ENCODE measurements around the gene EHD1.

GRCh38 chr11:64887757-64888405, 9.5 kb upstream of the EHD1 start:
- TF ChIP-seq CTCF (IDR thresholded peaks at IDR 0.05; ENCODE audit: low read length), result peak; percentile 93
- no peak for TF ChIP-seq EZH2 (optimal IDR thresholded peaks at IDR 0.05; ENCODE audit: low read depth, low read length)
- TF ChIP-seq EZH2phosphoT487 (IDR thresholded peaks at IDR 0.05; ENCODE audit: low read length), result no peak

Data from MM.1S (cell line).